Measurements from ENCODE around the gene ZYX. TPM values are rescaled to one million over a fixed set of nuclear protein-coding genes. Genes with fewer than 3 reads are reported as not detected.

ZYX gene
- total RNA-seq, 3 donors from 2014 or later (not counting 1 experiment from before 2014, with no cell fraction given) = 168 to 219 (median 186) TPM

- ATAC-seq (no peak), DNase-seq (no peak)
- H3K4me3 ChIP-seq (ENCODE audit: low read length) = no peak overlapping the region
- no peak overlapping the region for H3K27ac Mint-ChIP-seq
- intact Hi-C loops (cut with micrococcal nuclease) = no loop called here
- H3K27me3 ChIP-seq (ENCODE audit: control insufficient read depth, insufficient read depth, low read length) = no peaks in the 10 kb centered on the region
- WGBS (ENCODE audit: insufficient coverage) = 89% methylated on average over 2 of the region's 2 CpGs
- no peaks in the 10 kb centered on the region for H3K4me1 Mint-ChIP-seq
- H3K9me3 ChIP-seq (ENCODE audit: control insufficient read depth, insufficient read depth, low read length) = no peaks in the 10 kb centered on the region
- H3K27me3 Mint-ChIP-seq (ENCODE audit: low read depth in 2 of 2) = peaks cover 7 to 12% of the 10 kb centered on the region in 2 donors
- H3K27ac ChIP-seq (ENCODE audit: low read length) = no peak overlapping the region
- H3K36me3 Mint-ChIP-seq = no peaks in the 10 kb centered on the region
- no peaks in the 10 kb centered on the region for H3K36me3 ChIP-seq (ENCODE audit: control insufficient read depth, insufficient read depth, low read length)
- TF ChIP-seq CTCF (IDR thresholded peaks at IDR 0.05) = no peak
- H3K9me3 Mint-ChIP-seq = no peaks in the 10 kb centered on the region
- H3K4me1 ChIP-seq (ENCODE audit: control insufficient read depth, insufficient read depth, low read length) = no peaks in the 10 kb centered on the region
- H3K4me3 Mint-ChIP-seq = no peak overlapping the region
These were observed 50.0 kb downstream of the ZYX start for GRCh38 chr7:143431109-143431508.

- H3K4me3 ChIP-seq (ENCODE audit: low read length) = no peak overlapping the region
- H3K4me3 Mint-ChIP-seq = no peak overlapping the region
- H3K4me1 Mint-ChIP-seq = peaks cover 0 to 8% of the 10 kb centered on the region in 2 donors
- H3K27ac Mint-ChIP-seq = no peak overlapping the region
- no peaks in the 10 kb centered on the region for H3K36me3 ChIP-seq (ENCODE audit: control insufficient read depth, insufficient read depth, low read length)
- ATAC-seq = no peak
- no peak overlapping the region for H3K27ac ChIP-seq (ENCODE audit: low read length)
- H3K27me3 Mint-ChIP-seq (ENCODE audit: low read depth in 2 of 2) = peaks cover 7 to 16% of the 10 kb centered on the region in 2 donors
- intact Hi-C loops (cut with micrococcal nuclease) = no loop called here
- WGBS (ENCODE audit: insufficient coverage) = 85% methylated on average over 3 of the region's 4 CpGs
- H3K4me1 ChIP-seq (ENCODE audit: control insufficient read depth, insufficient read depth, low read length) = no peaks in the 10 kb centered on the region
- no peak for TF ChIP-seq CTCF (IDR thresholded peaks at IDR 0.05)
- DNase-seq = no peak
- no peaks in the 10 kb centered on the region for H3K9me3 Mint-ChIP-seq
- no peaks in the 10 kb centered on the region for H3K9me3 ChIP-seq (ENCODE audit: control insufficient read depth, insufficient read depth, low read length)
- H3K36me3 Mint-ChIP-seq = no peaks in the 10 kb centered on the region
- no peaks in the 10 kb centered on the region for H3K27me3 ChIP-seq (ENCODE audit: control insufficient read depth, insufficient read depth, low read length)
These were observed 52.6 kb downstream of the ZYX start for GRCh38 chr7:143433759-143434158.

GRCh38 chr7:143434660-143435059 lies 53.5 kb downstream of the ZYX start:
- Histone ChIP-seq H3K27me3 (ENCODE audit: control insufficient read depth, insufficient read depth, low read length) (no peaks in the 10 kb centered on the region), H3K4me1 (ENCODE audit: control insufficient read depth, insufficient read depth, low read length) (no peaks in the 10 kb centered on the region), H3K36me3 (ENCODE audit: control insufficient read depth, insufficient read depth, low read length) (no peaks in the 10 kb centered on the region), H3K27ac (ENCODE audit: low read length) (no peak overlapping the region), H3K9me3 (ENCODE audit: control insufficient read depth, insufficient read depth, low read length) (no peaks in the 10 kb centered on the region), H3K4me3 (ENCODE audit: low read length) (no peak overlapping the region)
- Mint-ChIP-seq H3K4me3 (no peak overlapping the region), H3K27ac (no peak overlapping the region), H3K9me3 (no peaks in the 10 kb centered on the region), H3K4me1 (peaks cover 0 to 8% of the 10 kb centered on the region in 2 donors), H3K27me3 (ENCODE audit: low read depth in 2 of 2) (peaks cover 7 to 16% of the 10 kb centered on the region in 2 donors), H3K36me3 (no peaks in the 10 kb centered on the region)
- DNase-seq (no peak), ATAC-seq (no peak)
- intact Hi-C loops (cut with micrococcal nuclease) = no loop called here
- 95% methylated on average over 9 of the region's 9 CpGs for WGBS (ENCODE audit: insufficient coverage)
- TF ChIP-seq CTCF (IDR thresholded peaks at IDR 0.05) = no peak

GRCh38 chr7:143435266-143435665 lies 54.1 kb downstream of the ZYX start:
- no peak for TF ChIP-seq CTCF (IDR thresholded peaks at IDR 0.05)
- no peak overlapping the region for H3K27ac ChIP-seq (ENCODE audit: low read length)
- DNase-seq (no peak), ATAC-seq (no peak)
- H3K4me1 ChIP-seq (ENCODE audit: control insufficient read depth, insufficient read depth, low read length) = no peaks in the 10 kb centered on the region
- Mint-ChIP-seq H3K36me3 (no peaks in the 10 kb centered on the region), H3K27ac (no peak overlapping the region), H3K4me1 (peaks cover 0 to 8% of the 10 kb centered on the region in 2 donors), H3K9me3 (no peaks in the 10 kb centered on the region), H3K27me3 (ENCODE audit: low read depth in 2 of 2) (peaks cover 7 to 11% of the 10 kb centered on the region in 2 donors), H3K4me3 (no peak overlapping the region)
- WGBS (ENCODE audit: insufficient coverage) = 91% methylated on average over 2 of the region's 2 CpGs
- H3K9me3 ChIP-seq (ENCODE audit: control insufficient read depth, insufficient read depth, low read length) = no peaks in the 10 kb centered on the region
- no peaks in the 10 kb centered on the region for H3K36me3 ChIP-seq (ENCODE audit: control insufficient read depth, insufficient read depth, low read length)
- no peaks in the 10 kb centered on the region for H3K27me3 ChIP-seq (ENCODE audit: control insufficient read depth, insufficient read depth, low read length)
- intact Hi-C loops (cut with micrococcal nuclease) = no loop called here
- H3K4me3 ChIP-seq (ENCODE audit: low read length) = no peak overlapping the region

Measured in natural killer cell (primary cell).